H9 (cell line): ENCODE measurements around the gene OXA1L. TPM values are rescaled to one million over a fixed set of nuclear protein-coding genes. Genes with fewer than 3 reads are reported as not detected.

Experiments used
- DNase-seq: peaks from one replicate; pipeline ENCODE4 v3.0.0-alpha.2; 2017
- H2AFZ ChIP-seq: one replicate; pipeline ENCODE4 v1.6.1; 2013; ENCODE audit warnings: mild to moderate bottlenecking, low read length, control low read depth, moderate library complexity
- H2AK5ac ChIP-seq: 2 replicates; pipeline ENCODE4 v1.6.1; 2013; ENCODE audit warnings: low read length, control low read depth, mixed read lengths; ENCODE audit not compliant: insufficient read length
- H2BK120ac ChIP-seq: one replicate; pipeline ENCODE4 v1.6.1; 2013; ENCODE audit warnings: low read depth, mild to moderate bottlenecking, low read length, control low read depth, inconsistent platforms; ENCODE audit not compliant: poor library complexity, severe bottlenecking
- H2BK12ac ChIP-seq: 2 replicates; pipeline ENCODE4 v1.6.1; 2013; ENCODE audit warnings: low read length, control low read depth, mixed read lengths, low read depth; ENCODE audit not compliant: insufficient read length
- H2BK15ac ChIP-seq: 2 replicates; pipeline ENCODE4 v1.6.1; 2013; ENCODE audit warnings: low read depth, low read length, control low read depth
- H2BK20ac ChIP-seq: one replicate; pipeline ENCODE4 v1.6.1; 2013; ENCODE audit warnings: low read depth, mild to moderate bottlenecking, low read length, control low read depth, inconsistent platforms; ENCODE audit not compliant: poor library complexity, severe bottlenecking
- H2BK5ac ChIP-seq: 2 replicates; pipeline ENCODE4 v1.6.1; 2013; ENCODE audit warnings: low read length, control low read depth, mixed read lengths; ENCODE audit not compliant: insufficient read length
- H3K14ac ChIP-seq: 2 replicates; pipeline ENCODE4 v1.6.1; 2013; ENCODE audit warnings: low read length, control low read depth; ENCODE audit not compliant: insufficient read depth
- H3K18ac ChIP-seq: 2 replicates; pipeline ENCODE4 v1.6.1; 2013; ENCODE audit warnings: low read depth, mild to moderate bottlenecking, mixed read lengths, low read length, control low read depth; ENCODE audit not compliant: insufficient read length
- H3K23ac ChIP-seq: 2 replicates; pipeline ENCODE4 v1.6.1; 2013; ENCODE audit warnings: low read length, control low read depth, mixed read lengths, low read depth; ENCODE audit not compliant: insufficient read length
- H3K23me2 ChIP-seq: 2 replicates; pipeline ENCODE4 v1.6.1; 2013; ENCODE audit warnings: low read depth, mild to moderate bottlenecking, mixed read lengths, low read length, control low read depth; ENCODE audit not compliant: insufficient read length, poor library complexity, severe bottlenecking
- H3K27ac ChIP-seq: 2 replicates; pipeline ENCODE4 v1.5.1; 2013; ENCODE audit warnings: low read length, control low read depth, mixed read lengths, low read depth; ENCODE audit not compliant: insufficient read length
- H3K27me3 ChIP-seq: 2 replicates; pipeline ENCODE4 v1.6.1; 2013; ENCODE audit warnings: low read length, control low read depth, inconsistent platforms; ENCODE audit not compliant: insufficient read depth
- H3K4ac ChIP-seq: 2 replicates; pipeline ENCODE4 v1.6.1; 2013; ENCODE audit warnings: low read depth, mild to moderate bottlenecking, control low read depth, inconsistent platforms, low read length, moderate library complexity
- H3K4me1 ChIP-seq: 2 replicates; pipeline ENCODE4 v1.6.1; 2013; ENCODE audit warnings: low read length, control low read depth, inconsistent platforms; ENCODE audit not compliant: insufficient read depth
- H3K4me2 ChIP-seq: 2 replicates; pipeline ENCODE4 v1.6.1; 2013; ENCODE audit warnings: low read length, control low read depth, mixed read lengths; ENCODE audit not compliant: insufficient read length, insufficient read depth
- H3K56ac ChIP-seq: 2 replicates; pipeline ENCODE4 v1.6.1; 2013; ENCODE audit warnings: low read depth, mild to moderate bottlenecking, mixed read lengths, low read length, control low read depth; ENCODE audit not compliant: insufficient read length
- H3K79me1 ChIP-seq: 2 replicates; pipeline ENCODE4 v1.6.1; 2013; ENCODE audit warnings: low read depth, mild to moderate bottlenecking, moderate library complexity, low read length, control low read depth, inconsistent platforms; ENCODE audit not compliant: insufficient read depth, poor library complexity, severe bottlenecking
- H3K79me2 ChIP-seq: 2 replicates; pipeline ENCODE4 v1.6.1; 2013; ENCODE audit warnings: low read length, control low read depth, inconsistent platforms; ENCODE audit not compliant: insufficient read depth
- H3K9ac ChIP-seq: 2 replicates; pipeline ENCODE4 v1.6.1; 2013; ENCODE audit warnings: low read length, control low read depth, mixed read lengths; ENCODE audit not compliant: insufficient read length; ENCODE audit errors: extremely low read depth
- H3K9me3 ChIP-seq: one replicate; pipeline ENCODE4 v1.6.1; 2013; ENCODE audit warnings: low read depth, low read length, inconsistent platforms; ENCODE audit not compliant: control insufficient read depth
- H3T11ph ChIP-seq: one replicate; pipeline ENCODE4 v1.6.1; 2013; ENCODE audit warnings: mild to moderate bottlenecking, low read length, control low read depth, inconsistent platforms
- H4K20me1 ChIP-seq: one replicate; pipeline ENCODE4 v1.6.1; 2013; ENCODE audit not compliant: control insufficient read depth, insufficient read length, insufficient read depth
- H4K5ac ChIP-seq: 2 replicates; pipeline ENCODE4 v1.6.1; 2013; ENCODE audit warnings: low read depth, mild to moderate bottlenecking, mixed read lengths, low read length, control low read depth; ENCODE audit not compliant: insufficient read length
- H4K8ac ChIP-seq: replicated peaks from 2 replicates; pipeline ENCODE4 v1.6.1; 2013; ENCODE audit warnings: low read length, control low read depth, mixed read lengths, low read depth; ENCODE audit not compliant: insufficient read length
- H4K91ac ChIP-seq: 2 replicates; pipeline ENCODE4 v1.6.1; 2013; ENCODE audit warnings: low read depth, mild to moderate bottlenecking, moderate library complexity, mixed read lengths, low read length, control low read depth; ENCODE audit not compliant: insufficient read length
- H3K27ac Mint-ChIP-seq, 3 experiments: 2 replicates in 2 of 3; 3 replicates in 1 of 3; pipeline ENCODE4 v1.8.0; 2020 to 2021; ENCODE audit warnings: mixed read lengths in 3 of 3, mild to moderate bottlenecking in 1 of 3, moderate library complexity in 1 of 3
- H3K27me3 Mint-ChIP-seq: 2 replicates; pipeline ENCODE4 v1.8.0; 2021; ENCODE audit warnings: low read depth, mild to moderate bottlenecking, moderate library complexity, mixed read lengths
- H3K36me3 Mint-ChIP-seq, 3 experiments: 2 replicates in 2 of 3; 3 replicates in 1 of 3; pipeline ENCODE4 v1.8.0; 2020 to 2021; ENCODE audit warnings: low read depth in 3 of 3, mixed read lengths in 3 of 3; ENCODE audit not compliant: insufficient read depth in 1 of 3
- H3K4me1 Mint-ChIP-seq, 2 experiments: 2 replicates each; pipeline ENCODE4 v1.8.0; 2020; ENCODE audit warnings: mixed read lengths in 2 of 2
- H3K4me3 Mint-ChIP-seq, 2 experiments: 2 replicates in 1 of 2; 3 replicates in 1 of 2; pipeline ENCODE4 v1.8.0; 2020 to 2021; ENCODE audit warnings: mild to moderate bottlenecking in 2 of 2, mixed read lengths in 2 of 2, moderate library complexity in 1 of 2
- H3K9me3 Mint-ChIP-seq, 2 experiments: 2 replicates in 1 of 2; 3 replicates in 1 of 2; pipeline ENCODE4 v1.8.0; 2020; ENCODE audit warnings: mild to moderate bottlenecking in 2 of 2, mixed read lengths in 2 of 2, moderate library complexity in 1 of 2
- CTCF ChIP-seq: fragments of 200-600 bp; sonication (generic); conservative IDR thresholded peaks from 3 replicates; pipeline ENCODE4 v1.8.0; 2021; ENCODE audit warnings: antibody characterized with exemption, mild to moderate bottlenecking
- WGBS: extraction: QIAGEN DNeasy Blood & Tissue Kit; methylation state at CpG from one replicate; pipeline ENCODE4 v1.1.7; 2013; ENCODE audit warnings: missing lambda C conversion rate, low lambda C conversion rate, mixed read lengths; ENCODE audit not compliant: insufficient read length; ENCODE audit errors: extremely low coverage; 5-methylcytosine and 5-hydroxymethylcytosine counted together
- total RNA-seq: library from RNA; stranded (reverse); gene quantifications from 2 replicates; pipeline ENCODE4 v1.2.1, GENCODE V29; 2021

The OXA1L gene
- total RNA-seq, 1 experiment from 2014 or later = 128 TPM

GRCh38 chr14:22807432-22808087 lies 41.1 kb downstream of the OXA1L start:
- no peak overlapping the region for H3K4me3 Mint-ChIP-seq
- H3K4me2 ChIP-seq = no peak overlapping the region

More at GRCh38 chr14:22807432-22808087, 41.1 kb downstream of the OXA1L start:
- H4K8ac ChIP-seq = no peak overlapping the region
- no peak overlapping the region for H3K56ac ChIP-seq
- H3T11ph ChIP-seq = no peak overlapping the region
- WGBS = no CpG with 5 or more reads among the region's 13 CpGs
- no peak for TF ChIP-seq CTCF
- peaks cover 8 to 10% of the 10 kb centered on the region in 2 experiments for H3K4me1 Mint-ChIP-seq
- no peak overlapping the region for H3K14ac ChIP-seq
- no peak overlapping the region for H4K5ac ChIP-seq
- H3K9me3 ChIP-seq = no peaks in the 10 kb centered on the region
- no peaks in the 10 kb centered on the region for H3K23me2 ChIP-seq
- no peaks in the 10 kb centered on the region for H3K4me1 ChIP-seq
- H2BK5ac ChIP-seq = no peak overlapping the region
- no peak overlapping the region for H2AK5ac ChIP-seq
- no peak overlapping the region for H2BK12ac ChIP-seq
- no peak for DNase-seq
- no peak overlapping the region for H2BK120ac ChIP-seq
- H3K27ac Mint-ChIP-seq = no peak overlapping the region
- H3K27me3 ChIP-seq = no peaks in the 10 kb centered on the region
- no peaks in the 10 kb centered on the region for H3K36me3 Mint-ChIP-seq
- H3K4ac ChIP-seq = no peak overlapping the region
- H4K91ac ChIP-seq = no peak overlapping the region
- no peak overlapping the region for H3K18ac ChIP-seq
- no peaks in the 10 kb centered on the region for H3K79me2 ChIP-seq
- no peaks in the 10 kb centered on the region; the same call in 1 of the 2 replicates for H3K27me3 Mint-ChIP-seq
- no peaks in the 10 kb centered on the region for H3K79me1 ChIP-seq
- H3K9me3 Mint-ChIP-seq = no peaks in the 10 kb centered on the region
- no peak overlapping the region for H3K27ac ChIP-seq
- H2AFZ ChIP-seq = no peak overlapping the region
- H3K9ac ChIP-seq = no peak overlapping the region
- H2BK15ac ChIP-seq = no peak overlapping the region
- H3K23ac ChIP-seq = no peak overlapping the region
- H4K20me1 ChIP-seq = no peaks in the 10 kb centered on the region
- H2BK20ac ChIP-seq = no peak overlapping the region
